AG04449 (cell line): ENCODE results near the gene FJX1.
"Not testable (repeated sequence)": the region's sequence is repeated elsewhere in the genome, so short reads cannot be mapped to it uniquely, and the experiment has no call there.

Source experiments
- CTCF ChIA-PET: fragments of 350-600 bp; formaldehyde crosslinking; extraction: SDS; loops from one replicate; lab custom pipeline; 2021; ENCODE audit warnings: antibody characterized with exemption; lab: Yijun Ruan, JAX
- POLR2A ChIA-PET: fragments of 400-600, 350-600 bp; formaldehyde crosslinking; extraction: SDS; loops from one replicate; lab custom pipeline; 2020; ENCODE audit warnings: antibody characterized with exemption, inconsistent platforms; lab: Yijun Ruan, JAX
- DNase-seq: peaks from one replicate; pipeline ENCODE4 v3.0.0-alpha.2; 2010; ENCODE audit warnings: low read depth, low spot score
- H3K4me3 ChIP-seq: 2 replicates; pipeline ENCODE4 v1.5.1; 2011; ENCODE audit warnings: low read depth, mild to moderate bottlenecking, control low read depth, low read length
- CTCF ChIP-seq: IDR thresholded peaks from one replicate; pipeline ENCODE4 v1.5.1; 2011; ENCODE audit warnings: mild to moderate bottlenecking, moderate library complexity, low read length, control low read depth, inconsistent platforms; ENCODE audit not compliant: insufficient read depth; ENCODE audit errors: missing control alignments

The FJX1 gene

GRCh38 chr11:35651263-35651662 lies 33.0 kb downstream of the FJX1 start:
- TF ChIP-seq CTCF: no peak
- ChIA-PET POLR2A (no interaction called here), CTCF (no interaction called here)
- no peak overlapping the region for H3K4me3 ChIP-seq
- DNase-seq: no peak

- POLR2A ChIA-PET, CTCF ChIA-PET, H3K4me3 ChIP-seq, DNase-seq: not testable (repeated sequence)
Observed at GRCh38 chr11:35652786-35653185, 34.5 kb downstream of the FJX1 start.

GRCh38 chr11:35654711-35655110 lies 36.5 kb downstream of the FJX1 start:
- DNase-seq: no peak

GRCh38 chr11:35655254-35655653 lies 37.0 kb downstream of the FJX1 start:
- ChIA-PET CTCF (interaction anchor here (1.1 to 1.2 kb wide), 2 partner anchors 13 to 603 kb away, joined by 3 read pairs; no protein-coding TSS in a partner anchor), POLR2A (no interaction called here)
- no peak overlapping the region for H3K4me3 ChIP-seq
- no peak for DNase-seq
- no peak for TF ChIP-seq CTCF

More at GRCh38 chr11:35654711-35655110, 36.5 kb downstream of the FJX1 start:
- TF ChIP-seq CTCF: no peak
- H3K4me3 ChIP-seq: no peak overlapping the region
- POLR2A ChIA-PET: no interaction called here
- CTCF ChIA-PET: interaction anchor here (1.2 kb wide), 1 partner anchor 14 kb away, joined by 3 read pairs; no protein-coding TSS in a partner anchor

- CTCF ChIA-PET: interaction anchor here (1.1 to 1.2 kb wide), 2 partner anchors 13 to 602 kb away, joined by 3 read pairs; no protein-coding TSS in a partner anchor
- POLR2A ChIA-PET: no interaction called here
- DNase-seq: no peak
- no peak for TF ChIP-seq CTCF
- no peak overlapping the region for H3K4me3 ChIP-seq
Observed at GRCh38 chr11:35655856-35656255, 37.6 kb downstream of the FJX1 start.

- POLR2A ChIA-PET: interaction anchor here (0.9 kb wide), 1 partner anchor 41 kb away, joined by 3 read pairs; no protein-coding TSS in a partner anchor
- TF ChIP-seq CTCF: no peak
- CTCF ChIA-PET: interaction anchor here (1.2 to 1.7 kb wide), 3 partner anchors 10 to 171 kb away, joined by 3 to 6 read pairs (median 4); no protein-coding TSS in a partner anchor
- DNase-seq: no peak
- H3K4me3 ChIP-seq: no peak overlapping the region
Observed at GRCh38 chr11:35658020-35658948, 40.0 kb downstream of the FJX1 start.
